Esophagus muscularis mucosa (tissue), 3 donors: ENCODE results near the gene GLIS2.

Experiments
- CTCF ChIP-seq, 3 experiments: fragments of 200-600 bp in 2 of 3; fragments of 450-650 bp in 1 of 3; sonication (generic) in 2 of 3; IDR thresholded peaks; one replicate each; pipeline ENCODE4 v1.5.1; 2017 to 2019; ENCODE audit warnings: antibody characterized with exemption in 3 of 3, mild to moderate bottlenecking in 2 of 3, moderate library complexity in 1 of 3
- POLR2A ChIP-seq: fragments of 450-650 bp; IDR thresholded peaks from one replicate; pipeline ENCODE4 v1.6.1; 2017; ENCODE audit warnings: antibody characterized with exemption, moderate library complexity, mild to moderate bottlenecking, low read depth
- POLR2AphosphoS5 ChIP-seq, 2 donors: sonication (generic); formaldehyde crosslinking; IDR thresholded peaks; one replicate each; pipeline ENCODE4 v1.6.1; 2017; ENCODE audit warnings: antibody characterized with exemption in 2 of 2

DNA sequence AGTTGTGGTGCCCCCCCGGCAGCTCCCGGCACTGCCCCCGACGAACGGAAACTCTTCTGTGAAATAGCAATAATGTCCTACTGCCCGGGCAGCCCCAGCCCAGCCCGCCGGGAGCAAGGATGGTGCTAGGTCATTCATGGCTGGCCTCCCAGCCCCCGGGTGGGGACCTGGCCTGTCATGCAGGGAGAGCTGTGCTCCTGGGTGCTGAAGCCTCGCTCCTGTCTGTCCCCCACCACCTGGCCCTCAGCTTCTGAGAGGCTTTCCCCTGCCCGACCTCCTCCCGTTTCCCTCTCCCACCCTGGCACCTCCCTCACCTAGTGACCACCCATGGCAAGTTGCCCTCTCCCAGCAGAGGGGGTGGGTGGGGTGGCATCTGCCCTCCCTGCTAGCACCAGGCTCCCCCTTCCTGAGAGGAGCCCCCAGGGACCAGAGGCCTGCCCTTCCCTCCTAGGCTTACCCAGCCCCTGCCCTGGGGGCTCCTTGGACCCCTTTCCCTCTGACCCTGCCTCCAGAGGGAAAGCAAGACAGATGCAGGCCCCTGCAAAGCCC lies 21.7 kb downstream of the GLIS2 start:
- TF ChIP-seq CTCF (IDR thresholded peaks at IDR 0.05), result no peak
- no peak for TF ChIP-seq POLR2AphosphoS5 (IDR thresholded peaks at IDR 0.05)
- TF ChIP-seq POLR2A, result no peak
